GM12801 (cell line): ENCODE results near the gene ZSCAN31.

Experiments
- TF ChIP-seq, protein P1 (sequence below): IDR thresholded peaks from one replicate; pipeline ENCODE4 v1.5.1; 2011; ENCODE audit warnings: control low read depth; ENCODE audit not compliant: insufficient read length; ENCODE audit errors: extremely low read depth

Gene ZSCAN31

DNA sequence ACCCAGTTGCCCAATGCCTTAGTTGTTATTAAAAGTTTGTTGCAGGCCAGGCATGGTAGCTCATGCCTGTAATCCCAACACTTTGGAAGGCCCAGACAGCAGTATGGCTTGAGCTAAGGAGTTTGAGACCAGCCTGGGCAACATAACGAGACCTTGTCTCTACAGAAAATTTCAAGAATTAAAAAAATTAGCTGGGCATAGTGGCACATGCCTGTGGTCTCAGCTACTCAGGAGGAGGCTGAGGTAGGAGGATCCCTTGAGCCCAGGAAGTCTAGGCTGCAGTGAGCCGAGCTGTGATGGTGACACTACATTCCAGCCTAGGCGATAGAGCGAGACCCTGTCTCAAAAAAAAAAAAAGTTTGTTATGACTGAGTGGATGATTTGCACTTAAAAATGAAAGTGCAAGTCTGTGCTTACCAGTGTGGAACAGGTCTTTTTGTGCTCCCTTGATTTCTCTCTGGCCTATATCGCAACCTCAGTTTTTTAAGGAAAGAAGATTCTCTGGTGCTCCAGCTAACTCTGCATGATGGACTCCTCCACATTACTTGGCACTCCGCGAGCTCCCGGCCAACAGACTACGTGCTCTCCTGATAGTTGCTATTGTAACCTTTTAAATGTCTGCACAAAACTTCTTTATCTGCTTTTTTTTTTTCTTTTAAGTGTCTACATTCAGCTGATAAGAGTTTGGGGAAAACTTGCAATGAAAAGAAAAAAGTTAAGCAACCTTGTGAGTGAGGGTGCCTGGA is 35.9 kb upstream of the ZSCAN31 start:
- TF ChIP-seq, protein P1, sequence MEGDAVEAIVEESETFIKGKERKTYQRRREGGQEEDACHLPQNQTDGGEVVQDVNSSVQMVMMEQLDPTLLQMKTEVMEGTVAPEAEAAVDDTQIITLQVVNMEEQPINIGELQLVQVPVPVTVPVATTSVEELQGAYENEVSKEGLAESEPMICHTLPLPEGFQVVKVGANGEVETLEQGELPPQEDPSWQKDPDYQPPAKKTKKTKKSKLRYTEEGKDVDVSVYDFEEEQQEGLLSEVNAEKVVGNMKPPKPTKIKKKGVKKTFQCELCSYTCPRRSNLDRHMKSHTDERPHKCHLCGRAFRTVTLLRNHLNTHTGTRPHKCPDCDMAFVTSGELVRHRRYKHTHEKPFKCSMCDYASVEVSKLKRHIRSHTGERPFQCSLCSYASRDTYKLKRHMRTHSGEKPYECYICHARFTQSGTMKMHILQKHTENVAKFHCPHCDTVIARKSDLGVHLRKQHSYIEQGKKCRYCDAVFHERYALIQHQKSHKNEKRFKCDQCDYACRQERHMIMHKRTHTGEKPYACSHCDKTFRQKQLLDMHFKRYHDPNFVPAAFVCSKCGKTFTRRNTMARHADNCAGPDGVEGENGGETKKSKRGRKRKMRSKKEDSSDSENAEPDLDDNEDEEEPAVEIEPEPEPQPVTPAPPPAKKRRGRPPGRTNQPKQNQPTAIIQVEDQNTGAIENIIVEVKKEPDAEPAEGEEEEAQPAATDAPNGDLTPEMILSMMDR = no peak

GRCh38 chr6:28371280-28371679 is 35.3 kb upstream of the ZSCAN31 start:
- TF ChIP-seq, protein P1 = no peak

GRCh38 chr6:28370440-28370839 is 34.5 kb upstream of the ZSCAN31 start:
- TF ChIP-seq, protein P1 = no peak

- TF ChIP-seq, protein P1 = no peak
Measured at GRCh38 chr6:28369463-28369862, 33.5 kb upstream of the ZSCAN31 start.

DNA sequence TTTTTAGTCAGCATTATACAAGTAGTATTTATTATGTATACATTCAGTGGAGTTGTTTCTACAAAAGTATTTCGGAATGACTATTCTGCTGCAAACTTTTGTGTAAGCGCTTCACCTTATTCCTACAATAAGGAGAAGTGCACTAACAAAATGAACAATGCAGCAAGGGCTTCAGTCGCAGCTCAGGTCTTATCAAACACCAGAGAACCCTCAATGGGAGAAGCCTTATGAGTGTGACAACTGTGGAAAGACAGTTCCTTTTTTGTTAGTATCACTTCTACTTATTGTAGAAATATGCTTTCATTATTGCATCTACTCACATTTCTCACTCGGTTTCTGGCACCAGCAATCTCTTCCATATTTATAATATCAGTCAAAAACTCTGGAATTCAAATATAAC is 32.6 kb upstream of the ZSCAN31 start:
- TF ChIP-seq, protein P1 = no peak

DNA sequence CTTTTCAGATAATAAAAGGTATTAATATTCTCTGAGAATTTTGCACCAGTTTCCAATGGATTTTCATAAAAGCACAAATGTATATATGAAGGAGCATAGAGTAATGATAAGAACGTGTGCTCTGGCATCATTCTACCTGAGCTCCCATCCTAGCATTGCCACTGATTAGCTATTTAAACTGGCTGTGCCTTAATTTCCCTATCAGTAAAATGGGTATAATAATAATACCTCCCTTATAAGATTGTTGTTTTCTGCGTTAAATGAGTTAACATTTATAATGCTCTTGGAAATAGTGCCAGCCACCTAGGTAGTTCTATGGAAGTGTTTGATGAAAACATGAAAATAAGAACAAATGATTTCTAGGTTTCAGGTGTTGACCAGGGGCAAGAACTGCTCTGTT is 25.0 kb upstream of the ZSCAN31 start:
- TF ChIP-seq, protein P1 = no peak

DNA sequence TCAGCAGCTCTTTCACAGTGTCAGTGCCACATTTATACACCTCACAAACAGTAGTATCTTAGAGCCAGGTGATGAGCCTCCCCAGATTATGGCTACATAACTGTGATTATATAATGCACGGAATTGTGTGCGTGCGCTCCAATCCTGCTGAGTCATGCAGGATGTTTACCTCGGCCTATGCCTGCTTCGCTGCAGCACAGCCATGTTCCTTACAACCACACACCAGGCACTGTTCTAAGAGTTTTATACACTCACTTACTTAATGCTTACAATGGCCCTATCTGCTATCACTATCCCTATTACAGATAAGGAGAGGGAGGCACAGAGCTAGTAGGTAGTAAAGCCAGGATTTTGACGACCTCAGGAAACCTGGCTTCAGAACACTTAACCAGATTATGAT is 21.1 kb upstream of the ZSCAN31 start:
- TF ChIP-seq, protein P1 = no peak
